GM12873 (cell line): Measurements from ENCODE around the gene ST8SIA6.

ENCODE experiments used
- TF ChIP-seq, protein P1 (sequence below): IDR thresholded peaks from 2 replicates; pipeline ENCODE4 v1.5.1; 2012; ENCODE audit warnings: low read depth, mild to moderate bottlenecking, moderate library complexity, low read length, control low read depth; ENCODE audit not compliant: insufficient read depth; ENCODE audit errors: missing control alignments

Gene ST8SIA6

DNA sequence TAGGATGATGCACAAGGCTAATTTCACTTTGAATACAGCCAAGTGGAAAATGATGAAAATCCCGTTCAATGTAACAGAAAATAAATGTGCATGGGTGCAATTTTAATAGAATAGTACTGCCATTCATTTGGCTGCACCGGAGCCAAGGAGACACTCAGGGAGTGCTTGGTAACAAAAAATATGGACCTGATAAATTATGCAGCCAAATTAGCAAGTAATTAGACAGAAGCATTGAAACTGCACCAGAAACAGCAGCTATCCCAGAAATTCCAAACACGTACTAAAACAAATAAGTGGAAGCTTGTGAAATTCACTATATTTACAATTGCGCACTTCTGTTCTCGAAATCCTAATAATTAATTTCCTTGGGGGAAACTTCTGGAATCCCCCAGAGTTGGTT is 31.5 kb downstream of the ST8SIA6 start:
- TF ChIP-seq, protein P1, sequence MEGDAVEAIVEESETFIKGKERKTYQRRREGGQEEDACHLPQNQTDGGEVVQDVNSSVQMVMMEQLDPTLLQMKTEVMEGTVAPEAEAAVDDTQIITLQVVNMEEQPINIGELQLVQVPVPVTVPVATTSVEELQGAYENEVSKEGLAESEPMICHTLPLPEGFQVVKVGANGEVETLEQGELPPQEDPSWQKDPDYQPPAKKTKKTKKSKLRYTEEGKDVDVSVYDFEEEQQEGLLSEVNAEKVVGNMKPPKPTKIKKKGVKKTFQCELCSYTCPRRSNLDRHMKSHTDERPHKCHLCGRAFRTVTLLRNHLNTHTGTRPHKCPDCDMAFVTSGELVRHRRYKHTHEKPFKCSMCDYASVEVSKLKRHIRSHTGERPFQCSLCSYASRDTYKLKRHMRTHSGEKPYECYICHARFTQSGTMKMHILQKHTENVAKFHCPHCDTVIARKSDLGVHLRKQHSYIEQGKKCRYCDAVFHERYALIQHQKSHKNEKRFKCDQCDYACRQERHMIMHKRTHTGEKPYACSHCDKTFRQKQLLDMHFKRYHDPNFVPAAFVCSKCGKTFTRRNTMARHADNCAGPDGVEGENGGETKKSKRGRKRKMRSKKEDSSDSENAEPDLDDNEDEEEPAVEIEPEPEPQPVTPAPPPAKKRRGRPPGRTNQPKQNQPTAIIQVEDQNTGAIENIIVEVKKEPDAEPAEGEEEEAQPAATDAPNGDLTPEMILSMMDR: no peak

- TF ChIP-seq, protein P1: no peak
These were observed 36.1 kb downstream of the ST8SIA6 start for GRCh38 chr10:17418249-17418648.

- TF ChIP-seq, protein P1: no peak
These were observed 37.8 kb downstream of the ST8SIA6 start for GRCh38 chr10:17416442-17417211.

GRCh38 chr10:17415046-17415658 is 39.2 kb downstream of the ST8SIA6 start:
- TF ChIP-seq, protein P1: no peak

DNA sequence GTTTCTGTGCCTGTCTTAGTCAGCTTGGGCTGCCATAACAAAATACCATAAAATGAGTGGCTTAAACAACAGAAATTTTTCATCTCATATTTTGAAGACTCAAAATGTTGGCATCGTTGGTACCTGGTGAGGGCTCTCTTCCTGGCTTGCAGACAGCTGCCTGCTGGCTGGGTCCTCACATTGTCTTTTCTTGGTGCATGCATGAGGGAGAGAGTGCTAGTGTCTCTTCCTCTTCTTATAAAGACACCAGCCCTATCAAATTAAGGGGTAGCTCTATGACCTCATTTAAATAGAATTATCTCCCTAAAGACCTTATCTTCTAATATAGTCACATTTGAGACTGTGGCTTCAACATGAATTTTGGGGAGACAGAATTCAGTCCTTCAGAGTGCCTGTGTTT is 39.9 kb downstream of the ST8SIA6 start:
- TF ChIP-seq, protein P1: no peak

DNA sequence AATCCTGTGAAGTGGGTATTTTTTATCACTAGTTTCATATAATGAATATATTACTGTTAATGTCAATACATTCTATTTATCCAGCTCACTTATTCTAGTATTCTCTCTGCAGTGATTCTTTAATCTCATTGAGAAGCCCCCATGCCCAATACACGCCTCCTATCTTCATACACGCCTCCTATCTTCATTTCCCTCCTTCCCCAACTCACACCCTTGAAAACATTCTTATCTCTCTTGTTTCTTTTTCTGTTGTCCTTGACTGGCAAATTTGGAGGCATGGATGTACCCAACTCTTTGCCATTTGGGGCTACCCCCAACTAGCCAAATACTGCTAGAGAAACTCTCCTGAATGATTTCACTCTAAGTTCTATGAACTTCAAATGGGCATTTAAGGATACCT is 40.5 kb downstream of the ST8SIA6 start:
- TF ChIP-seq, protein P1: no peak

DNA sequence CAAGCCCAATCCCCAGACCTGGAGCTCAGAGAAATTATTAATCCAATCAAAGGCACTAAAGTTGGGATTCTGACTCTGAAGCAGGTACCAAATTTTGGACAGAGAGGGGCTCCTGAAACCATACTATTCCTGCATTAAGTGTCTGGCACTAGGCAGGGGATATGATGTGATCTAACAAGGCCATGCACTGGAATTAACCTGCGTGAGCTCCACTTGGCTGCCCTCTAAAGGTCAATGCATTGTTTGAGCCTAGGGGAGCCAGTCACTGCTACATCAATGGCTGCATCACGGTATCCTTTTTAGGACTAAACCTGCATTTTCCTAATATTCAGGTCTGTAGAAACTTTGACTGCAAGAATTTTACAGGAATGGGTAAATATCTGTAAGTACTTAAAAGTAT is 42.1 kb downstream of the ST8SIA6 start:
- TF ChIP-seq, protein P1: no peak
